ENCODE measurements around the gene LRRN2.

DNA sequence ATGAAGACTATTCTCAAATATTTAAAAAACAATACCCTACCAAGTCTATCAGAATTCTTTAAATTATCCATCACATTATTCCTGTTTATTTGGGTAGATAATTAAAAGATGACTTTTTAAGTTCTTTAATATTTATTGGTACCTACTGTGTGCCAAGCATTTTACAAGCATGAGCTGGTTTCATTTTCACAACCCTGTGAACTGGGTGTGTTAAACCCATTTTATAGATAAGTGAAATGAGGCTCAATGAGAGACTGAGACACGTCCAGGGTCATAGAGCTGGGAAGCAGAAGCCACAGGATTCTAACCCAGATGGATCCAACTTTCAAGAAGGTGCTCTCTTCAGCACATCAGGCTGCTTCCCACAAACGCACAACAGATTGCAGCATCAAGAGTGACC lies 12.3 kb downstream of the LRRN2 start:
- TF ChIP-seq, protein P1, sequence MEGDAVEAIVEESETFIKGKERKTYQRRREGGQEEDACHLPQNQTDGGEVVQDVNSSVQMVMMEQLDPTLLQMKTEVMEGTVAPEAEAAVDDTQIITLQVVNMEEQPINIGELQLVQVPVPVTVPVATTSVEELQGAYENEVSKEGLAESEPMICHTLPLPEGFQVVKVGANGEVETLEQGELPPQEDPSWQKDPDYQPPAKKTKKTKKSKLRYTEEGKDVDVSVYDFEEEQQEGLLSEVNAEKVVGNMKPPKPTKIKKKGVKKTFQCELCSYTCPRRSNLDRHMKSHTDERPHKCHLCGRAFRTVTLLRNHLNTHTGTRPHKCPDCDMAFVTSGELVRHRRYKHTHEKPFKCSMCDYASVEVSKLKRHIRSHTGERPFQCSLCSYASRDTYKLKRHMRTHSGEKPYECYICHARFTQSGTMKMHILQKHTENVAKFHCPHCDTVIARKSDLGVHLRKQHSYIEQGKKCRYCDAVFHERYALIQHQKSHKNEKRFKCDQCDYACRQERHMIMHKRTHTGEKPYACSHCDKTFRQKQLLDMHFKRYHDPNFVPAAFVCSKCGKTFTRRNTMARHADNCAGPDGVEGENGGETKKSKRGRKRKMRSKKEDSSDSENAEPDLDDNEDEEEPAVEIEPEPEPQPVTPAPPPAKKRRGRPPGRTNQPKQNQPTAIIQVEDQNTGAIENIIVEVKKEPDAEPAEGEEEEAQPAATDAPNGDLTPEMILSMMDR (IDR thresholded peaks at IDR 0.05) = no peak
- no peak for TF ChIP-seq POLR2A (IDR thresholded peaks at IDR 0.05)

Data from body of pancreas (tissue), 4 donors.